Measurements from ENCODE around the gene CCR9. TPM values are rescaled to one million over a fixed set of nuclear protein-coding genes. Genes with fewer than 3 reads are reported as not detected.

CCR9 gene
- total RNA-seq, 1 experiment from 2014 or later, result not detected

GRCh38 chr3:45950686-45951600 is 64.6 kb downstream of the CCR9 start:
- Histone ChIP-seq H3K27ac (ENCODE audit: low read length) (no peak overlapping the region), H3K79me2 (ENCODE audit: low read length) (no peaks in the 10 kb centered on the region), H2AFZ (ENCODE audit: low read length) (no peak overlapping the region), H3K9me3 (ENCODE audit: low read length) (no peaks in the 10 kb centered on the region), H3K36me3 (ENCODE audit: insufficient read depth, low read length) (peaks cover 28% of the 10 kb centered on the region; the same call in 1 of the 2 replicates), H3K4me1 (ENCODE audit: low read length) (no peaks in the 10 kb centered on the region), H3K9ac (ENCODE audit: low read length) (no peak overlapping the region), H3K27me3 (ENCODE audit: low read length) (no peaks in the 10 kb centered on the region), H3K9me2 (replicated peaks; ENCODE audit: insufficient read depth, low read length) (no peaks in the 10 kb centered on the region), H4K20me1 (ENCODE audit: insufficient read depth, low read depth, low read length) (no peaks in the 10 kb centered on the region), H3K4me3 (ENCODE audit: low read length) (no peak overlapping the region), H3K4me2 (ENCODE audit: low read depth, low read length, poor library complexity, severe bottlenecking) (no peak overlapping the region)
- no peak for DNase-seq

DNA sequence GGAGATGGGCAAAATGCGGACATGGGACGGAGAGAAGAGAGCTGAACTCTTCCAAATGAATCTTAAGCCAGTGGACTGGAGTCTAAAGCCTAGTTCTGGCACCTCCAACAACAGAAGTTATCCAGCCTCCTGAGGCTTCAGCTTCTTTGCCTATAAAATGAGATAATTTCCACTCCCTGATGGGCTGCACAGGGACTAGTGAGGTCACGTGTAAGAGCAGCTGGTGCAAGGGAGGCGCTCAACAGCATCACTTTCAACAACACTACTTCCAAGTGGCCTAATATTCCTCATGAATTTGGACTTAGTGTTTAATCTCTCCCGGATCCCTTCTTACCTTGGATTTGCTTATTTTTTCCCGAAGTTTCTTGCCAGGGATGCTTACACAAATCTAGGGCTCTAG is 65.6 kb downstream of the CCR9 start:
- Histone ChIP-seq H3K36me3 (ENCODE audit: insufficient read depth, low read length) (peaks cover 29% of the 10 kb centered on the region; the same call in 1 of the 2 replicates), H3K9ac (ENCODE audit: low read length) (no peak overlapping the region), H4K20me1 (ENCODE audit: insufficient read depth, low read depth, low read length) (no peaks in the 10 kb centered on the region), H3K9me2 (replicated peaks; ENCODE audit: insufficient read depth, low read length) (no peaks in the 10 kb centered on the region), H3K79me2 (ENCODE audit: low read length) (0 out of 2 replicates have a peak, but pooled peaks cover under 1% of the 10 kb centered on the region), H3K27ac (ENCODE audit: low read length) (no peak overlapping the region), H3K4me3 (ENCODE audit: low read length) (no peak overlapping the region), H3K4me1 (ENCODE audit: low read length) (no peaks in the 10 kb centered on the region), H3K9me3 (ENCODE audit: low read length) (no peaks in the 10 kb centered on the region), H3K4me2 (ENCODE audit: low read depth, low read length, poor library complexity, severe bottlenecking) (no peak overlapping the region), H3K27me3 (ENCODE audit: low read length) (no peaks in the 10 kb centered on the region), H2AFZ (ENCODE audit: low read length) (no peak overlapping the region)
- DNase-seq, result no peak

DNA sequence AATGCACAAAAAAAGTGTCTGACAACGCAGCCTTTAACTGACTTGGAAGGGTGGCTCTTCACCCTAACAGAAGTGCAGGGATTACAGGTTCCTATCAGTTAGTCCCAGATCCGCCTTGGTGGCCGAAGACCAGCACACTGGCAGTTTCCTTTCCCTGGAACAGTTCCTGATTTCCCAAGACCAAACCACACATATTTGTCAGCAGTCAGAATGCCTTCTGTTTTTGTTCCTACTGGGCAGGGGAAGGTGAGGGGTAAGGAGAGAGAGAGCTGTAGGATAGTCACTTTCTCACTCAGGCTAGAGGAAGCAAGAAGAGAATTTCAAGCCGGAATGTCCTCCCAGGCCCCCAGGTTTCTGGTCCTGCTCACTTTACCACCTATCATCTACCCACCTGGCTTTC is 66.1 kb downstream of the CCR9 start:
- H3K9ac ChIP-seq (ENCODE audit: low read length), result no peak overlapping the region
- H3K27ac ChIP-seq (ENCODE audit: low read length), result no peak overlapping the region
- no peak overlapping the region for H3K4me2 ChIP-seq (ENCODE audit: low read depth, low read length, poor library complexity, severe bottlenecking)
- DNase-seq, result no peak
- H3K36me3 ChIP-seq (ENCODE audit: insufficient read depth, low read length), result peaks cover 28% of the 10 kb centered on the region; the same call in 1 of the 2 replicates
- 0 out of 2 replicates have a peak, but pooled peaks cover 2% of the 10 kb centered on the region for H3K79me2 ChIP-seq (ENCODE audit: low read length)
- no peaks in the 10 kb centered on the region for H3K27me3 ChIP-seq (ENCODE audit: low read length)
- H3K4me3 ChIP-seq (ENCODE audit: low read length), result no peak overlapping the region
- H2AFZ ChIP-seq (ENCODE audit: low read length), result no peak overlapping the region
- H3K9me3 ChIP-seq (ENCODE audit: low read length), result no peaks in the 10 kb centered on the region
- H4K20me1 ChIP-seq (ENCODE audit: insufficient read depth, low read depth, low read length), result no peaks in the 10 kb centered on the region
- no peaks in the 10 kb centered on the region for H3K4me1 ChIP-seq (ENCODE audit: low read length)
- H3K9me2 ChIP-seq (replicated peaks; ENCODE audit: insufficient read depth, low read length), result no peaks in the 10 kb centered on the region

Small RNA genes lying within 50 kb of the gene (small RNA-seq; reads per million reads assigned to genes)
- gene RF00019, result not detected

Other genes with a start within 250 kb of the CCR9 start
- 41.9 and 61.8 TPM in 2 replicates for gene SACM1L, start 197.1 kb upstream of the CCR9 start, total RNA-seq (2014; rRNA removed; shearing (Covaris generic); ENCODE audit: low replicate concordance)
- not detected in 2 replicates for gene SLC6A20, start 90.0 kb upstream of the CCR9 start, total RNA-seq (2014; rRNA removed; shearing (Covaris generic); ENCODE audit: low replicate concordance)
- 4.9 and 6.2 TPM in 2 replicates for gene LZTFL1, start 44.4 kb upstream of the CCR9 start, total RNA-seq (2014; rRNA removed; shearing (Covaris generic); ENCODE audit: low replicate concordance)
- not detected in 2 replicates for gene CXCR6, start 56.9 kb downstream of the CCR9 start, total RNA-seq (2014; rRNA removed; shearing (Covaris generic); ENCODE audit: low replicate concordance)
- gene FYCO1, start 109.3 kb downstream of the CCR9 start, total RNA-seq (2014; rRNA removed; shearing (Covaris generic); ENCODE audit: low replicate concordance), result 7.3 and 7.4 TPM in 2 replicates
- gene XCR1, start 140.9 kb downstream of the CCR9 start, total RNA-seq (2014; rRNA removed; shearing (Covaris generic); ENCODE audit: low replicate concordance), result not detected in 2 replicates